HG03469 (cell line): Measurements from ENCODE around the gene AOPEP.

Experiments
- ATAC-seq: cut with Tn5 transposase; IDR thresholded peaks from one replicate; pipeline ENCODE4 v1.9.1; 2021; ENCODE audit warnings: mild to moderate bottlenecking, moderate library complexity, moderate number of reproducible peaks; ENCODE audit not compliant: unreplicated experiment

Gene AOPEP

GRCh38 chr9:95127249-95128176 is 401.0 kb downstream of the AOPEP start:
- ATAC-seq: no peak

GRCh38 chr9:95128177-95128524 is 401.7 kb downstream of the AOPEP start:
- ATAC-seq: no peak

- ATAC-seq: no peak
These were observed 403.2 kb downstream of the AOPEP start for GRCh38 chr9:95129476-95130291.

GRCh38 chr9:95130484-95130883 is 404.0 kb downstream of the AOPEP start:
- ATAC-seq: no peak

GRCh38 chr9:95131023-95131943 is 404.8 kb downstream of the AOPEP start:
- ATAC-seq: no peak

- no peak for ATAC-seq
These were observed 406.1 kb downstream of the AOPEP start for GRCh38 chr9:95132366-95133324.

- ATAC-seq: no peak
These were observed 406.8 kb downstream of the AOPEP start for GRCh38 chr9:95133325-95133705.

- ATAC-seq: no peak
These were observed 408.0 kb downstream of the AOPEP start for GRCh38 chr9:95134457-95134881.

- no peak for ATAC-seq
These were observed 409.3 kb downstream of the AOPEP start for GRCh38 chr9:95135756-95136155.
